ENCODE results near the gene RPGRIP1. TPM values are rescaled to one million over a fixed set of nuclear protein-coding genes. Genes with fewer than 3 reads are reported as not detected.
"Not testable (repeated sequence)": the region's sequence is repeated elsewhere in the genome, so short reads cannot be mapped to it uniquely, and the experiment has no call there.

The RPGRIP1 gene
- polyA plus RNA-seq, 3 donors: 0.39 to 0.65 (median 0.47) TPM

DNA sequence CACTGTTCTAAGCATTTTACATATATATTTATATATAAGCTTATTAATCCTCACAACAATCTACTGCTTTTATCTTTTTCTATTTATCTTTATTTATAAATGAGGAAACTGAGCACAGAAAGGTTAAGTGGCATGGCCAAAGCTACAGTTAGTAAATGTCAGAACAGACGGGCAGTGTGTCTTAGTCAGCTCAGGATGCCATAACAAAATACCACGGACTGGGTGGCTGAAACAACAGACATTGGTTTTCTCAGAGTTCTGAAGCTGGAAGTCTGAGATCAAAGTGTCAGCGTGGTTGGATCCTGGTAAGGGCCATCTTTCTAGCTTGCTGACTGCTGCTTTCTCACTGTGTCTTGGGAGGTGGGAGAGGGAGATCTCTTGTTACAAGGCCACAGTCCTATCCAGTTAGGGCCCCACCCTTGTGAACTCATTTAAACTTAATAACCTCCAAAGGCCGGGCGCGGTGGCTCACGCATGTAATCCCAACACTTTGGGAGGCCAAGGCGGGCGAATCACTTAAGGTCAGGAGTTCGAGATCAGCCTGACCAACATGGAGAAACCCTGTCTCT lies 19.8 kb downstream of the RPGRIP1 start:
- DNase-seq (ENCODE audit: low read depth in 3 of 3, low spot score in 2 of 3): no peak

DNA sequence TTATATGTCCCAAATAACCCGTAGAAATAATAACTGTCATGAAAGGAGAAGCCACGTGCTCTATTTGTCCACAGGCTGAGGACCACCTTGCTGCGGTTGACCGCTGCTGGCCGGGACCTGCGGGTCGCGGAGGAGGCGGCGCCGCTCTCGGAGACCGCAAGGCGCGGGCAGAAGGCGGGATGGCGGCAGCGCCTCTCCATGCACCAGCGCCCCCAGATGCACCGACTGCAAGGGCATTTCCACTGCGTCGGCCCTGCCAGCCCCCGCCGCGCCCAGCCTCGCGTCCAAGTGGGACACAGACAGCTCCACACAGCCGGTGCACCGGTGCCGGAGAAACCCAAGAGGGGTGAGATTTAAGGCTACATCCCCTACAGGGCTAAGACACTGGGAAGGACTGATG lies 21.0 kb downstream of the RPGRIP1 start:
- DNase-seq (ENCODE audit: low read depth in 3 of 3, low spot score in 2 of 3): no peak

DNA sequence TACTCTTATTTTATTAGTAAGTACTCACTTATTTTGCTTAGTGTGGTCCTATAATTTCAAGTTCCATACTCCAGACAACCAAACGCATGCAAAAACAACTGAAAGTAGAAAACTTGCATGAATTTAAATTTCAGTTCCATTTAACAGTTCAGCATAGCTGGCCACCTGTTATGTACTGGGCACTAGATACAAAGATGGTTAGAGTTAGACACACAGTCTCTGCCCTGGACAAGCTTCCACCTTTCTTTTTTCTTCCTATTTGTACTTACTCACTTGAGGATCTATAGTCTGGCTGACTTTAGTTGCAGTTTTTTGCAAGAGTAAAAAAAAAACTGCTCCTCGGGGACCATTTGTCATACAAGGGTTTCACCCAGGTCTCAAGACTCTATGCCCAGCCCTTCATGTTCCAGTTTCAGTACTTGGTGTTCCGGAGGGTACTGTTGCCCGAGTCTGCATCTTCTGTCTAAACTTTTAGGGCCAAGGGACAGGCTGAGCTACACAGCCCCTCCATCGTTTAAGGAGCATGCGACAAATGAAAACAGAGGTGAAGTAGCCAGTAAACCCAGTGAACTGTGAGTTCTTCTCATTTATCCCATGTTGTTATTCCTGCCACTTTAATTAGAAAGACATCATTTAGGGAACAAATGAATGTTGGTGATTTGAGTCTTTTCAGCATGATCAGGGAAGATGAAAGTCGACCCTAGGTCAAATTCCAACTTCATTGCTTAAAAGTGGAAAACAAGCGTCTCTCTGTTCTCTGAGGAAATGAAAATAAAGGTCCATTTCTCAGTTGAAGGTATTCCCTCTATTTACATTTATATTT lies 22.3 kb downstream of the RPGRIP1 start:
- no peak for DNase-seq (ENCODE audit: low read depth in 3 of 3, low spot score in 2 of 3)

DNA sequence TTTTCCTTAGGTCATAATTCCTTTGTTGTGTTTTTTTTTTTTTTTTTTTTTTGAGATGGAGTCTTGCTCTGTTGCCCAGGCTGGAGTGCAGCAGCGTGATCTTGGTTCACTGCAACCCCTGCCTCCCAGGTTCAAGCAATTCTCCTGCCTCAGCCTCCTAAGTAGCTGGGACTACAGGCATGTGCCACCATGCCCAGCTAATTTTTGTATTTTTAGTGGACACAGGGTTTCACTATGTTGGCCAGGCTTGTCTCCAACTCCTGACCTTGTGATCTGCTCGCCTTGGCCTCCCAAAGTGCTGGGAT lies 22.9 kb downstream of the RPGRIP1 start:
- DNase-seq (ENCODE audit: low read depth in 3 of 3, low spot score in 2 of 3): not testable (repeated sequence)

DNA sequence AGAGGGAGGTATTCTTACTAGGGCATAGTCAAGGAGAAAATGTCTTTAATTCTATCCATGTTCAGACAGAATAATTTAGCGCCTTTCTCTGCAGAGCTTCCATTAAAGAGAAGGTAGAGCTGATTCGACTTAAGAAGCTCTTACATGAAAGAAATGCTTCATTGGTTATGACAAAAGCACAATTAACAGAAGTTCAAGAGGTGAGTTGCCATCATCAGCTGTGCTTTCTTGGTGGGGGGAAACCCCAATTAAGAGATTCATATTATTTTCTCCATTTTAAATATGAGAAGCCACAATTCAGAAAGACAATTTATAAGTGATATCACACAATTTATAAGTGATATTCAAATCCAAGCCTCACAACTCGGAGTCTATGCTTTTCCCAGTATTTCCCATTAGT lies 27.8 kb downstream of the RPGRIP1 start:
- DNase-seq (ENCODE audit: low read depth in 3 of 3, low spot score in 2 of 3): no peak

DNA sequence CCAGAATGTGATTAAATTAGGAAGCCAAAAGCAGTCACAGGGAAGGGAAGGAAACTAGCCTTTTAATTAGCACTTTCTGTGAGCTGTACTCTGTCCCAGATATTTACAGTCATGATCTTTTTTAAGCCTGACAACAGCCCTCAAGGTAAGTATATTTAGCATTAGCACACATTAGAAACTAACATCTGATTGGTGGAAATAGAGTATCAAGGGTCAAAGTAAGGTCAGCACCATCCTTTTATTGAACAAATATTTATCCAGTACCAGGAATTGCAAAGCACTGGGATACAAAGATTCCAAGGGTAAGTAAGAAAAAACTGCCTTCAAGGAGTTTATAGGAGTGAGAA lies 28.2 kb downstream of the RPGRIP1 start:
- no peak for DNase-seq (ENCODE audit: low read depth in 3 of 3, low spot score in 2 of 3)

DNA sequence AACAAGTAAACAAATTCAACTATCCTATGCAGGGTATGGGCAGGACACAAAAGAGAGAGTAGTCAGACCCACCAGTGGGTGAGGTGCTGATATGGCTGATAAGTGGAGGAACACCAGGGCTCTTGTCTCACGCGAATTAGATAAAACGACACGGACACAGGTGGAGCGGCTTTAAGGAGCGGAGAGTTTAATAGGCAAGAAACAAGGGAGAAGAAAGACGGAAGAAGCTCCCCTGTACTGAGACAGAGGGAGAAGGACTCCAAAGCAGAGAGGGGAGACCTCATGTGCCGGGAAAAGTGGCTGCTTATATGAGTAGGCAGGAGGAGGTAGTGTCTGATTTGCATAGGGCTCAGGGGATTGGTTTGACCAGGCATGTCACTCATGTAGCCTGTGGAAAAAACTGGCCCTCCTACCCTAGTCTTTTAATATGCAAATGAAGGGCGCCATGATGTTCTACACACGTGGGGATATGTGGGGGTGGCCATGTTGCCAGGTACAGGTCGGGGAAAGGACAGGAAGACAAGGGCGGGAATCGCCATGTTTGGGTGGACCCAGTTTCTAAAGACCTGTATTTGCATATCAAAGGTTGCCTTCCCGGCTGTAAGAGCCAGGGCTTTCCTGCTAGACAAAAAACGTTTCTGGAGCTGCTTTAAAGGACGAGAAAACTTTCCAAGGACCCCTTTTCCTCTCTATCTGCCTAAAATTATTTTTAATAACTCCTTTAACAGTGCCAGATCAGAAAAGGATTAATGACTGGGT lies 28.8 kb downstream of the RPGRIP1 start:
- DNase-seq (ENCODE audit: low read depth in 3 of 3, low spot score in 2 of 3): peak; percentile 54 to 75 (median 69)

DNA sequence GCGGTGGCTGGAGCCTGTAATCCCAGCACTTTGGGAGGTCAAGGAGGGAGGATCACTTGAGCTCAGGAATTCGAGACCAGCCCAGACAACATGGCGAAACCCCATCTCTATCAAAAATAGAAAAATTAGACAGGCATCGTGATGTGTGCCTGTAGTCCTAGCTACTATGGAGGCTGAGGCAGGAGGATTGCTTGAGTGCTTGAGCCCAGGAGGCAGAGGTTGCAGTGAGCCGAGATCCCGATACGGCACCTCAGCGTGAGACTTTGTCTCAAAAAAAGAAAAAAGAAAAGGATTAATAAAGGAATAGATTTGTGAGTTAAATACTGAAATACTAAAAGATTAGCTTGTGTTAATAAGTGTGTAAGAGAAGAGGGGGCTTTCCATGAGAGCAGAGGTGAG lies 29.4 kb downstream of the RPGRIP1 start:
- DNase-seq (ENCODE audit: low read depth in 3 of 3, low spot score in 2 of 3): no peak

DNA sequence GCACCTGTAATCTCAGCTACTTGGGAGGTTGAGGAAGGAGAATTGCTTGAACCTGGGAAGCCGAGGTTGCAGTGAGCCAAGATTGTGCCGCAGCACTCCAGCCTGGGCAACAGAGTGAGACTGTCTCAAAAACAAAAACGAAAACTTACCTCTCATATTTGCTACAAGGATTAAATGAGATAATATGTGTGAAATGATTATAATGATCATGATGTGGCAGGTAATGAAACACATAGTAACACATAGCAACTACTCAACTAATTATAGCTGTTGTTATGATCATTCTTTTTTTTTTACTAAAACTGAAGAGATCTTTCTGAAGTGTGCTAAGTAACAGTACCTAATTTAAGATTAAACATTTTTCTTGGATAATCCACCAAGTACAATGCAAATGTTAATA lies 30.1 kb downstream of the RPGRIP1 start:
- DNase-seq (ENCODE audit: low read depth in 3 of 3, low spot score in 2 of 3): no peak

DNA sequence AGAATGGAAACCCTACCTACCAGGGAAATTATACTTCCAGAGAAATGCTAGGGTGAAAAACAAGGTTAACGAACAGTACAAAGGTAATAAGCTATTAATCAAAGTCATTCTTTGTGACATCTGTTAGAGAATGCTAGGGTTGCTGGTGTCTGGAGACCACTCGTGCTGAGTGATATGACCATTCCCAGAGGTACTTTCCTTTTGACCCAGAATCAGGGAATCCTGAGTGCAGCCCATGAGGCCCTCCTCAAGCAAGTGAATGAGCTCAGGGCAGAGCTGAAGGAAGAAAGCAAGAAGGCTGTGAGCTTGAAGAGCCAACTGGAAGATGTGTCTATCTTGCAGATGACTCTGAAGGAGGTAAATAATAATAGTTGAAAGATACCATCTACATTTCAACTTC lies 31.7 kb downstream of the RPGRIP1 start:
- DNase-seq (ENCODE audit: low read depth in 3 of 3, low spot score in 2 of 3): no peak

DNA sequence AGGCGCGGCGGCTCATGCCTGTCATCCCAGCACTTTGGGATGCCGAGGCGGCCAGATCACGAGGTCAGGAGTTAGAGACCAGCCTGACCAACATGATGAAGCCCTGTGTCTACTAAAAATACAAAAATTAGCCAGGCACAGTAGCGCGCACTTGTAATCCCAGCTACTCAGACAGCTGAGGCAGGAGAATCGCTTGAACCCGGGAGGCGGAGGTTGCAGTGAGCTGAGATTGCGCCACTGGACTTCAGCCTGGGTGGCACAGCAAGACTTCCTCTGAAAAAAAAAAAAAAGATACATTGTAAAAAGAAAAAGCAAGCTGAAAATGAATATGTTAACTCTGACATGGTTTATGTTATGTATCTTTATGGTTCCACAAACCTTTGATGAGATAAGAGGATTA lies 33.6 kb downstream of the RPGRIP1 start:
- DNase-seq (ENCODE audit: low read depth in 3 of 3, low spot score in 2 of 3): no peak

DNA sequence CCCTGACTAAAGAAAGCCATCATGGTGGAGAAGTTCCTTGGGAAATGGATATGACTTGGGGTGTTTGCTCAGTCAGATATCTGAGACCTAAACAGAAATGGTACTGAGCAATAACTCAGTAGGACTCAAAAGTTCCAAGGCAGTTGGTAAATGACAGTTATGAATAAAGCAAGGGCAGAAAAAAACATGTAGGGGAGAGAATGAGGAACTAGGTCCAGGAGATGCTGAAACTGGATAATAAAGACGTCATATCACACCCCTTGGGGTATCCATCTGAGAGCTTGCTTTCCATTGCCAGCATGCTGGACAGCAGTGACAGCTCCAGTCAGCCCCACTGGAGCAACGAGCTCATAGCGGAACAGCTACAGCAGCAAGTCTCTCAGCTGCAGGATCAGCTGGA lies 37.5 kb downstream of the RPGRIP1 start:
- DNase-seq (ENCODE audit: low read depth in 3 of 3, low spot score in 2 of 3): no peak

DNA sequence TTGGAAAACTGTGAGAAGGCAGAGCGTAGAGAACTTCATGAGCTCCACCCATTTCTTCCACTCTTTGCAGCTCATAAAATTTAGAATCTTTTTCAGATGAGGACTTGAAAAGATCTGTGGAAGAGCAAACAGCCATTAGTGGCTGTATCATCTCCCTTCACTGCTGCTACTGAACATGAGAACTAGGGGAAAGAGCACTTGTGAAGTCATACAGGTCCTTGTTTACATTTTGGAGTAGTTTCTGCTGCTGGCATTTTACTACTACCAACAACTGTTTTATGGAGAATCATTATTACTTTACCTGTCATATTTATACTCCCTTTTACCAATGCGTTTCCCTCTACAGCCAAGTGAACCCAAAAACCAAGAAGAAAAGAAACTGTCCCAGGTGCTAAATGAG lies 41.0 kb downstream of the RPGRIP1 start:
- no peak for DNase-seq (ENCODE audit: low read depth in 3 of 3, low spot score in 2 of 3)

DNA sequence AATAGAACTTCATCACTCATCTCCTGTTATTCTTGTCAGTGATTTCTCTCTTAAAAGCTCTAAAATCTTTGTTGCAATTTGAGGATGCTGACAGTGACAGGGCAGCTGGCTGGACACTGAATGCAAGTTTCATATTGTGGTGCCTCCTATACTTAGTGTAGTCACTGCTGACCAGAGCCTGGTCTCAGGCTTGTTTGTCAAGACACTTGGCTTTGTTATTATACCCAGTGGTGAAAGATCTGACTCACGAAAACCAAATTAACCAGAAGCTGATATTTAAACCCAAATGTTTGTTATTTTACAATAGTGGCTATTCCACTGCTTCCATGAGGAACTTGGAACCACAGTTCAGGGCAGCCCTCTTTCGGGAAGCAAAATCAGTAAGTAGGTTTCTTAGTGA lies 42.8 kb downstream of the RPGRIP1 start:
- DNase-seq (ENCODE audit: low read depth in 3 of 3, low spot score in 2 of 3): no peak

DNA sequence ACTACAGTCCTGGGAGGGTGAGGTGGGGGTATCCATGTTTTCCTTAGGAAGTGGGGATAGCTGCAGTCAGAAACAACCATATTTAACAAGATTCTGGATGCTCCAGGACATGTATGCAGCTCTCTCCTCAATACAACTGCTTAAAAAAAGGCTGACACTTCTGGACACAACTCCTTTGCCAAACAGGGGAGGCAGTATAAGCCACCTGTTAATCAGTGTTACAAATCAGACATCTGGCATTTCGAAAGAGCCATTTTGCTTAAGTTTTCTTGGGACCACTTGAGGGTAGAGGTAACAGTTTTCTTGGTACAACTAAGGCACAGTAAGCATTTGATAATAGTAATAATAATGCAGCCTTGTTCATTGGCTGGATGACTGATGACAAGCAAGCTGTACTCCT lies 47.1 kb downstream of the RPGRIP1 start:
- DNase-seq (ENCODE audit: low read depth in 3 of 3, low spot score in 2 of 3): no peak

Other genes starting within 250 kb of the RPGRIP1 start
- 1 to 10 TPM; 3.0 to 4.3 (median 3.7) TPM for gene TPPP2, start 249.9 kb upstream of the RPGRIP1 start, polyA plus RNA-seq (ENCODE audit: insufficient read length in 3 of 3)
- under 1 TPM; 0.36 to 0.51 (median 0.38) TPM for gene RNASE13, start 245.3 kb upstream of the RPGRIP1 start, polyA plus RNA-seq (ENCODE audit: insufficient read length in 3 of 3)
- under 1 TPM; 0.67 to 0.96 (median 0.74) TPM for gene RNASE7, start 237.7 kb upstream of the RPGRIP1 start, polyA plus RNA-seq (ENCODE audit: insufficient read length in 3 of 3)
- gene RNASE8, start 222.3 kb upstream of the RPGRIP1 start, polyA plus RNA-seq (ENCODE audit: insufficient read length in 3 of 3): not detected
- gene ARHGEF40, start 209.8 kb upstream of the RPGRIP1 start, polyA plus RNA-seq (ENCODE audit: insufficient read length in 3 of 3): 10 to 100 TPM; 69.3 to 71.9 (median 70.0) TPM
- gene ZNF219, start 181.4 kb upstream of the RPGRIP1 start, polyA plus RNA-seq (ENCODE audit: insufficient read length in 3 of 3): 10 to 100 TPM; 21.5 to 23.4 (median 22.3) TPM
- gene TMEM253, start 179.0 kb upstream of the RPGRIP1 start, polyA plus RNA-seq (ENCODE audit: insufficient read length in 3 of 3): 1 to 10 TPM in 2 of 3 donors, under 1 TPM in 1; 0.83 to 1.7 (median 1.0) TPM
- not detected for gene OR5AU1, start 124.0 kb upstream of the RPGRIP1 start, polyA plus RNA-seq (ENCODE audit: insufficient read length in 3 of 3)
- 1,000 to 10,000 TPM; 1,019 to 1,090 (median 1,089) TPM for gene HNRNPC, start 10.6 kb upstream of the RPGRIP1 start, polyA plus RNA-seq (ENCODE audit: insufficient read length in 3 of 3)
- gene SUPT16H, start 103.9 kb downstream of the RPGRIP1 start, polyA plus RNA-seq (ENCODE audit: insufficient read length in 3 of 3): 100 to 1,000 TPM; 151 to 160 (median 158) TPM
- gene CHD8, start 176.0 kb downstream of the RPGRIP1 start, polyA plus RNA-seq (ENCODE audit: insufficient read length in 3 of 3): 10 to 100 TPM; 75.2 to 78.5 (median 76.0) TPM
- 10 to 100 TPM; 40.0 to 42.5 (median 42.1) TPM for gene RAB2B, start 196.9 kb downstream of the RPGRIP1 start, polyA plus RNA-seq (ENCODE audit: insufficient read length in 3 of 3)
- 10 to 100 TPM; 61.7 to 64.5 (median 62.0) TPM for gene TOX4, start 197.1 kb downstream of the RPGRIP1 start, polyA plus RNA-seq (ENCODE audit: insufficient read length in 3 of 3)
- 10 to 100 TPM; 91.1 to 99.6 (median 99.0) TPM for gene METTL3, start 231.3 kb downstream of the RPGRIP1 start, polyA plus RNA-seq (ENCODE audit: insufficient read length in 3 of 3)
- 10 to 100 TPM; 61.2 to 66.5 (median 65.4) TPM for gene SALL2, start 246.3 kb downstream of the RPGRIP1 start, polyA plus RNA-seq (ENCODE audit: insufficient read length in 3 of 3)